Endothelial cell of umbilical vein (primary cell): ENCODE results near the gene FXYD4. TPM values are rescaled to one million over a fixed set of nuclear protein-coding genes. Genes with fewer than 3 reads are reported as not detected.

ENCODE experiments used
- BruUV-seq: library from RNA; stranded (reverse); fragments of 400-500 nt; replicated peaks from 2 replicates; lab custom pipeline; 2021; lab: Mats Ljungman, UMichigan
- CTCF ChIA-PET: fragments of 300-600, 350-600 bp; sonication (Branson Sonifier 250); formaldehyde crosslinking; loops from one replicate; lab custom pipeline; 2021; ENCODE audit warnings: antibody characterized with exemption, inconsistent platforms; lab: Charles Lee
- POLR2A ChIA-PET: fragments of 300-600, 350-600 bp; sonication (Branson Sonifier 250); formaldehyde crosslinking; loops from one replicate; lab custom pipeline; 2021; ENCODE audit warnings: antibody characterized with exemption, inconsistent platforms; lab: Charles Lee
- DNase-seq: peaks from one replicate; pipeline ENCODE4 v3.0.0-alpha.2; 2011; ENCODE audit warnings: low read depth, low spot score
- FAIRE-seq: peaks from 2 replicates; lab custom pipeline; 2011; peaks lifted over from hg19 to GRCh38; lab: Jason Lieb, UNC
- H2AFZ ChIP-seq: 2 replicates; pipeline ENCODE4 v1.6.0; 2012; ENCODE audit warnings: low read depth, low read length, control low read depth, inconsistent platforms
- H3K27ac ChIP-seq: 2 replicates; pipeline ENCODE4 v1.5.1; 2011; ENCODE audit warnings: low read depth, mild to moderate bottlenecking, control low read depth, low read length, moderate library complexity; ENCODE audit not compliant: insufficient read depth
- H3K27me3 ChIP-seq, 2 experiments: 2 replicates each; pipeline versions ENCODE4 v1.6.0 to v1.6.1; 2011; ENCODE audit warnings: low read length in 2 of 2, mixed read lengths in 1 of 2; ENCODE audit not compliant: control insufficient read depth in 2 of 2, insufficient read depth in 2 of 2
- H3K36me3 ChIP-seq, 2 experiments: 2 replicates in 1 of 2; 3 replicates in 1 of 2; pipeline ENCODE4 v1.5.1; 2011; ENCODE audit warnings: low read length in 2 of 2, mild to moderate bottlenecking in 1 of 2, moderate library complexity in 1 of 2; ENCODE audit not compliant: control insufficient read depth in 2 of 2, insufficient read depth in 2 of 2; ENCODE audit errors: extremely low read depth in 1 of 2
- H3K4me1 ChIP-seq: 3 replicates; pipeline ENCODE4 v1.5.1; 2011; ENCODE audit warnings: mild to moderate bottlenecking, low read length; ENCODE audit not compliant: control insufficient read depth, insufficient read depth; ENCODE audit errors: extremely low read depth
- H3K4me2 ChIP-seq: 2 replicates; pipeline ENCODE4 v1.6.1; 2011; ENCODE audit warnings: low read length, control low read depth, mixed read lengths; ENCODE audit not compliant: insufficient read depth
- H3K4me3 ChIP-seq, 3 experiments: fragments of 200-600 bp in 1 of 3; sonication (generic), shearing (Covaris generic) in 1 of 3; replicated peaks in 1 of 3; 2 replicates each; pipeline ENCODE4 v1.5.1; 2011 to 2016; ENCODE audit warnings: control low read depth in 3 of 3, low read length in 3 of 3, mild to moderate bottlenecking in 2 of 3, inconsistent platforms in 1 of 3, low read depth in 1 of 3, moderate library complexity in 1 of 3; ENCODE audit not compliant: insufficient read depth in 1 of 3
- H3K79me2 ChIP-seq: 2 replicates; pipeline ENCODE4 v1.6.0; 2012; ENCODE audit warnings: low read length, inconsistent platforms; ENCODE audit not compliant: control insufficient read depth, insufficient read depth
- H3K9ac ChIP-seq: replicated peaks from 2 replicates; pipeline ENCODE3; 2011; ENCODE audit warnings: low read length, control low read depth; ENCODE audit not compliant: insufficient read depth; ENCODE audit errors: extremely low read depth
- H3K9me1 ChIP-seq: replicated peaks from 3 replicates; pipeline ENCODE4 v1.6.0; 2011; ENCODE audit warnings: mild to moderate bottlenecking, low read length; ENCODE audit not compliant: control insufficient read depth, insufficient read depth; ENCODE audit errors: extremely low read depth
- H3K9me3 ChIP-seq: replicated peaks from 2 replicates; pipeline ENCODE4 v1.5.1; 2012; ENCODE audit warnings: low read length, inconsistent platforms; ENCODE audit not compliant: control insufficient read depth, insufficient read depth
- H4K20me1 ChIP-seq: replicated peaks from 2 replicates; pipeline ENCODE3; 2011; ENCODE audit warnings: mild to moderate bottlenecking, low read length; ENCODE audit not compliant: control insufficient read depth, insufficient read depth; ENCODE audit errors: extremely low read depth
- EZH2 ChIP-seq: IDR thresholded peaks from 2 replicates; pipeline ENCODE4 v1.6.1; 2012; ENCODE audit warnings: borderline replicate concordance, low read depth, mild to moderate bottlenecking, moderate library complexity, low read length, inconsistent platforms; ENCODE audit not compliant: severe bottlenecking
- GATA2 ChIP-seq: IDR thresholded peaks from 2 replicates; pipeline ENCODE4 v1.7.0; 2011; ENCODE audit warnings: low read depth, mild to moderate bottlenecking, moderate library complexity, mixed read lengths, low read length; ENCODE audit not compliant: insufficient read length, insufficient read depth
- MYC ChIP-seq: IDR thresholded peaks from one replicate; pipeline ENCODE4 v1.6.1; 2011; ENCODE audit warnings: mild to moderate bottlenecking, low read depth, low read length
- POLR2A ChIP-seq: IDR thresholded peaks from 2 replicates; pipeline ENCODE4 v1.6.1; 2012; ENCODE audit warnings: low read depth, mild to moderate bottlenecking, control low read depth, low read length
- POLR2AphosphoS5 ChIP-seq: IDR thresholded peaks from 2 replicates; pipeline ENCODE4 v1.6.1; 2012; ENCODE audit warnings: low read depth, mild to moderate bottlenecking, control low read depth, low read length, moderate library complexity; ENCODE audit not compliant: insufficient read depth
- dilution Hi-C: fragments of 300-500 bp; cut with MboI; formaldehyde crosslinking; loops from one replicate; pipeline ENCODE4 v1.15.0; 2019; ENCODE audit warnings: low sequenced_read_pairs; ENCODE audit not compliant: extremely low pct_ligation_motif_present
- intact Hi-C: fragments of 100-400 bp; cut with micrococcal nuclease; formaldehyde crosslinking; loops from one replicate; pipeline ENCODE4 v1.10.0; 2022
- polyA plus RNA-seq, 4 experiments: library from polyadenylated mRNA; depleted of rRNA in 3 of 4; stranded (reverse) in 3 of 4; unstranded in 1 of 4; fragments of >200 nt; gene quantifications; 2 replicates each; pipeline versions ENCODE4 v1.2.1 to v1.2.3, GENCODE V29; 2011 to 2012; ENCODE audit warnings: missing spikeins in 1 of 4
- total RNA-seq: library from RNA; stranded (reverse); gene quantifications from 2 replicates; pipeline ENCODE4 v1.2.3, GENCODE V29; 2021
- TF ChIP-seq, protein P1 (sequence below): IDR thresholded peaks from 2 replicates; pipeline ENCODE4 v1.6.1; 2011; ENCODE audit not compliant: insufficient read depth, insufficient read length

The FXYD4 gene
- total and polyA plus RNA-seq, 2 donors (not counting 3 experiments of a cell fraction or from before 2014, with no cell fraction given): not detected

DNA sequence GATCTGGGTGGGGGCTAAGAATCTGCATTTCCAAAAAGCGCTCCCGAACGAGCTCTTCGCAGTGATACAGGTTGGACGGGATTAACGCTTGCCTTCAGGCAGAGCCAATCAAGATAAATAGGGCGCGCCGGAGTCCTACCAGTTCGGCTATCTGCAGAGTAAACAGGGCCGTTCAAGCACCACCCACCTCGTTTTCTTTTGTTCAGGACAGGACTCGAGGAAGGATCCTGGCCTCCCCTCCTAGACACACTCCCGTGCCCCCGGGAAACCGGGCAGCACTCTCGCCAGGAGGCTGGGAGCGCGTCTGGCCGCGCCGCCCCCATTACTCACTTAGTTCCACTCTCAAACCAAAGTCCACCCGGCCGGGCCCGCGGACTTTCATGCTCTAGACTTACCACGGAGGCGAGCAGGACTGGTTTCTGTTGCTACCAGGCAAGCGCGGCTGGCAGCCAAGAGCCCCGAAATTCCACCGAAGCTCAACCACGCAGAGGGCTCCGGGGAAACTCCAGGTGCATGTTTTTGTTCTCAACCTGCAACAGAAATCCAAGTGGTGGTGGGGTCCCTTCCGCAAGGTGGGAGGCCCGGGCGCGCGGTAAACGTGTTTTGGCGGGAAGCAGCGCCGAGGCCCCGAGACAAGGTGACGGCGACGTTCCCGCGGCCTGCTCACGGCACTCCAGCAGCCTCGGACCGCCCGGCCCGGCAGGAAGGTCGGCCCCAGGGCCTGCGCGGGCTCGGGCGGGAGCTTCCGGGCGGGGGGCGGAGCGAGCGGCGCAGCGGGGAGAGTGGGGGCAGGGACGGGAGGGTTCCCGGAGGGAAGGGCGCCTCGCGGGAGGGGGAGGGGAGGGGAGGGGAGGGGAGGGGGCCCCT, 24.9 kb downstream of the FXYD4 start:
- TSS peak; percentile 32 for BruUV-seq
- peaks cover 13% of the 10 kb centered on the region for H4K20me1 ChIP-seq
- peaks cover 37% of the 10 kb centered on the region for H3K4me1 ChIP-seq
- intact Hi-C loops (no loop called here), dilution Hi-C loops (no loop called here)
- FAIRE-seq: peak; percentile 24
- H3K9me1 ChIP-seq: no peaks in the 10 kb centered on the region
- H2AFZ ChIP-seq: no peak overlapping the region
- H3K27me3 ChIP-seq: no peaks in the 10 kb centered on the region
- H3K9ac ChIP-seq: peak overlapping the region; percentile 85
- no peaks in the 10 kb centered on the region for H3K9me3 ChIP-seq
- ChIA-PET POLR2A (interaction anchor here (0.5 to 1.2 kb wide), 2 partner anchors 12 to 17 kb away, joined by 4 to 5 read pairs; no protein-coding TSS in a partner anchor), CTCF (interaction anchor here (0.7 to 2.7 kb wide), 3 partner anchors 12 to 191 kb away, joined by 3 to 17 read pairs (median 4); no protein-coding TSS in a partner anchor)
- H3K4me2 ChIP-seq: peak overlapping the region; percentile 51
- peak overlapping the region; percentile 79 for H3K27ac ChIP-seq
- peak; percentile 67 for DNase-seq
- H3K36me3 ChIP-seq: peaks cover 11 to 20% of the 10 kb centered on the region in 2 experiments
- H3K4me3 ChIP-seq: peak overlapping the region; percentile 9 to 79 (median 49)
- no peak for TF ChIP-seq EZH2
- TF ChIP-seq POLR2A: peak; percentile 9
- no peak for TF ChIP-seq MYC
- peaks cover 90% of the 10 kb centered on the region for H3K79me2 ChIP-seq

DNA sequence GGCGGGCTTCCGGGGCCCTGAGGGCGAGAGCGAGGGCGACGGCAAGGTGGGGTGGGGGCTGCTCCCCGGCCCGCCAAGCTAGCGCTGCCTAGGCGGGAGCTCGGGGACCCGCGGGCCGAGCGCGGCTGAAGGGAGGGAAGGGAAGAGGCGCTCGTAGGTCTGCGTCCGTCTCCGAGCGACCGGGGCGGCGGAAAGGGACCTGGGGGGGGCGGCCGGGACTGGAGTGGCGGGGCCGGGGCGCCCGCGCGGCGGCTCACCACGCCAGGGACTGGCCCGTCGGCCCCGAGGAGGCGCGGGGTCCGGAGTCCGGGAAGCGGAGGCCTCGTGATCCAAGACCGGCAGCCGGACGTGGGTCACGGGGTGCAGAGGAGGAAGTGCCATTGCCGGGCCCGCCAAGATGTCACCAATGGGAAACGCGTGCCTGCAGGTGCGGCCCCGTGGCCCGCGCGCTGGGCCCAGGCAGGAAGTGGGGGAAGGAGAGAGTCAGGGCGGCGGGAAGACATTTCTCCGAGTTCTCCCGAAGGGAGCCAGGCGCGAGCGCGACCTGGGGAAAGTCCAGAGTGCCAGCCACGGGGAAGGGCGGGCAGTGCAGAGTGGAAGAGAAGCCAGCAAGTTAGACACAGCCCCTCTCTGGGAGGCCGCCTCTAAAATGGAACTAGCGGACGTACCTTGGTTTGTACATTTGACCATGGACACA, 25.6 kb downstream of the FXYD4 start:
- peaks cover 13% of the 10 kb centered on the region for H4K20me1 ChIP-seq
- H3K9me1 ChIP-seq: no peaks in the 10 kb centered on the region
- CTCF ChIA-PET: interaction anchor here (1.3 to 2.7 kb wide), 2 partner anchors 11 to 23 kb away, joined by 4 to 17 read pairs; no protein-coding TSS in a partner anchor
- FAIRE-seq (peak; percentile 82), DNase-seq (peak; percentile 84)
- intact Hi-C loops: loop anchor here (1.0 kb wide), 3 partner anchors 12 to 39 kb away; partner anchors contain the start of gene HNRNPF
- peaks cover 43% of the 10 kb centered on the region for H3K4me1 ChIP-seq
- H3K4me2 ChIP-seq: peak overlapping the region; percentile 91
- POLR2A ChIA-PET: interaction anchor here (0.5 kb wide), 1 partner anchor 16 kb away, joined by 5 read pairs; no protein-coding TSS in a partner anchor
- peak overlapping the region; percentile 77 for H3K27ac ChIP-seq
- no peaks in the 10 kb centered on the region for H3K9me3 ChIP-seq
- peak overlapping the region; percentile 70 for H3K9ac ChIP-seq
- dilution Hi-C loops: no loop called here
- no peak overlapping the region for H2AFZ ChIP-seq
- peaks cover 8 to 13% of the 10 kb centered on the region in 2 experiments for H3K36me3 ChIP-seq
- BruUV-seq: no TSS peak
- peak overlapping the region; percentile 13 to 79 (median 56) for H3K4me3 ChIP-seq
- peaks cover 90% of the 10 kb centered on the region for H3K79me2 ChIP-seq
- TF ChIP-seq POLR2AphosphoS5 (peak; percentile 86), POLR2A (peak; percentile 13), GATA2 (no peak)
- TF ChIP-seq, protein P1, sequence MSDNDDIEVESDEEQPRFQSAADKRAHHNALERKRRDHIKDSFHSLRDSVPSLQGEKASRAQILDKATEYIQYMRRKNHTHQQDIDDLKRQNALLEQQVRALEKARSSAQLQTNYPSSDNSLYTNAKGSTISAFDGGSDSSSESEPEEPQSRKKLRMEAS: peak; percentile 83
- no peaks in the 10 kb centered on the region for H3K27me3 ChIP-seq
